PC-9 (cell line): ENCODE measurements around the gene NGB. TPM values are rescaled to one million over a fixed set of nuclear protein-coding genes. Genes with fewer than 3 reads are reported as not detected.
"Not testable (repeated sequence)": the region's sequence is repeated elsewhere in the genome, so short reads cannot be mapped to it uniquely, and the experiment has no call there.

ENCODE experiments used
- BruUV-seq: library from RNA; stranded (reverse); fragments of 400-500 nt; replicated peaks from 2 replicates; lab custom pipeline; 2021; lab: Mats Ljungman, UMichigan
- CTCF ChIA-PET: fragments of 300-600 bp; sonication (Branson Sonifier 250); formaldehyde crosslinking; loops from one replicate; lab custom pipeline; 2022; ENCODE audit warnings: antibody characterized with exemption; lab: Charles Lee
- POLR2A ChIA-PET: fragments of 300-600 bp; sonication (Branson Sonifier 250); formaldehyde crosslinking; loops from one replicate; lab custom pipeline; 2022; ENCODE audit warnings: antibody characterized with exemption; ENCODE audit not compliant: unreplicated experiment; lab: Charles Lee
- DNase-seq, 2 experiments: peaks; one replicate each; pipeline versions ENCODE4 v3.0.0 to v3.0.0-alpha.2; 2015 to 2022; ENCODE audit warnings: mixed read lengths in 1 of 2
- H2AFZ ChIP-seq: fragments of 200-600 bp; sonication (generic); 2 replicates; pipeline ENCODE4 v1.8.1; 2017; ENCODE audit warnings: antibody characterized with exemption
- H3F3A ChIP-seq: fragments of 200-600 bp; sonication (generic); 2 replicates; pipeline ENCODE4 v1.8.1; 2017; ENCODE audit warnings: antibody characterized with exemption, mild to moderate bottlenecking, low read depth; ENCODE audit not compliant: insufficient read depth
- H3K27ac ChIP-seq: fragments of 200-600 bp; sonication (generic); 2 replicates; pipeline ENCODE4 v1.6.1; 2016; ENCODE audit warnings: mixed run types
- H3K27me3 ChIP-seq: fragments of 200-600 bp; sonication (generic); 2 replicates; pipeline ENCODE4 v1.6.1; 2016; ENCODE audit warnings: low read depth, mixed run types; ENCODE audit not compliant: insufficient read depth
- H3K36me3 ChIP-seq: fragments of 200-600 bp; sonication (generic); 2 replicates; pipeline ENCODE4 v1.6.1; 2016; ENCODE audit warnings: low read depth, mixed run types
- H3K4me1 ChIP-seq: fragments of 200-600 bp; sonication (generic); replicated peaks from 2 replicates; pipeline ENCODE4 v1.6.1; 2016; ENCODE audit warnings: mixed run types; ENCODE audit not compliant: insufficient read depth
- H3K4me2 ChIP-seq: fragments of 200-600 bp; sonication (generic); 2 replicates; pipeline ENCODE4 v1.6.1; 2017; ENCODE audit warnings: mixed run types
- H3K4me3 ChIP-seq: fragments of 200-600 bp; sonication (generic); 2 replicates; pipeline ENCODE4 v1.6.1; 2016; ENCODE audit warnings: mixed run types
- H3K79me2 ChIP-seq: fragments of 200-600 bp; sonication (generic); 2 replicates; pipeline ENCODE4 v1.6.1; 2017; ENCODE audit warnings: low read depth, mixed run types
- H3K9me2 ChIP-seq: fragments of 200-600 bp; sonication (generic); 2 replicates; pipeline ENCODE4 v1.8.1; 2017; ENCODE audit warnings: mild to moderate bottlenecking; ENCODE audit not compliant: insufficient read depth
- H3K9me3 ChIP-seq: fragments of 200-600 bp; sonication (generic); 2 replicates; pipeline ENCODE4 v1.8.1; 2016; ENCODE audit warnings: low read depth; ENCODE audit not compliant: insufficient read depth
- H4K20me1 ChIP-seq: fragments of 200-600 bp; sonication (generic); 2 replicates; pipeline ENCODE4 v1.8.1; 2017; ENCODE audit not compliant: insufficient read depth
- CTCF ChIP-seq: fragments of 200-600 bp; sonication (generic); conservative IDR thresholded peaks from 2 replicates; pipeline ENCODE4 v1.6.1; 2017; ENCODE audit warnings: mixed run types, antibody characterized with exemption, mild to moderate bottlenecking, moderate library complexity
- EZH2 ChIP-seq: fragments of 200-600 bp; sonication (generic); IDR thresholded peaks from 2 replicates; pipeline ENCODE4 v1.8.0; 2017; ENCODE audit warnings: antibody characterized with exemption, low read depth
- intact Hi-C: fragments of 100-400 bp; cut with micrococcal nuclease; formaldehyde crosslinking; loops from one replicate; pipeline ENCODE4 v1.10.0; 2022; ENCODE audit not compliant: unreplicated experiment
- total RNA-seq: library from RNA; stranded (reverse); gene quantifications from 2 replicates; pipeline ENCODE4 v1.2.3, GENCODE V29; 2021

NGB gene
- total RNA-seq, 1 experiment from 2014 or later, result not detected

- H3K36me3 ChIP-seq, result peaks cover 40% of the 10 kb centered on the region
- DNase-seq, result no peak
Observed at GRCh38 chr14:77284066-77284465, 13.1 kb upstream of the NGB start.

GRCh38 chr14:77281852-77282410, 10.9 kb upstream of the NGB start:
- no TSS peak for BruUV-seq
- H3K36me3 ChIP-seq, result peaks cover 35% of the 10 kb centered on the region
- TF ChIP-seq EZH2 (no peak), CTCF (no peak)
- H3K4me1 ChIP-seq, result no peaks in the 10 kb centered on the region
- no peak overlapping the region for H3K27ac ChIP-seq
- intact Hi-C loops, result no loop called here
- H3K9me2 ChIP-seq, result no peaks in the 10 kb centered on the region
- no peaks in the 10 kb centered on the region for H4K20me1 ChIP-seq
- no peaks in the 10 kb centered on the region for H3K27me3 ChIP-seq
- ChIA-PET POLR2A (interaction anchor here (0.5 kb wide), 1 partner anchor 39 kb away, joined by 3 read pairs; the partner anchor contains the start of genes GSTZ1 and POMT2), CTCF (no interaction called here)
- H2AFZ ChIP-seq, result no peak overlapping the region
- no peaks in the 10 kb centered on the region for H3K79me2 ChIP-seq
- DNase-seq, result no peak
- H3K4me3 ChIP-seq, result no peak overlapping the region
- H3K9me3 ChIP-seq, result no peaks in the 10 kb centered on the region
- H3F3A ChIP-seq, result no peaks in the 10 kb centered on the region
- no peak overlapping the region for H3K4me2 ChIP-seq

More at GRCh38 chr14:77284066-77284465, 13.1 kb upstream of the NGB start:
- ChIA-PET CTCF (no interaction called here), POLR2A (no interaction called here)
- Histone ChIP-seq H4K20me1 (no peaks in the 10 kb centered on the region), H3K27ac (no peak overlapping the region), H3K9me2 (no peaks in the 10 kb centered on the region), H3K79me2 (no peaks in the 10 kb centered on the region), H3K9me3 (no peaks in the 10 kb centered on the region), H2AFZ (no peak overlapping the region), H3K4me3 (no peak overlapping the region), H3K4me1 (no peaks in the 10 kb centered on the region), H3K27me3 (no peaks in the 10 kb centered on the region), H3K4me2 (no peak overlapping the region), H3F3A (no peaks in the 10 kb centered on the region)
- intact Hi-C loops, result no loop called here
- BruUV-seq, result no TSS peak
- TF ChIP-seq CTCF (no peak), EZH2 (no peak)

DNA sequence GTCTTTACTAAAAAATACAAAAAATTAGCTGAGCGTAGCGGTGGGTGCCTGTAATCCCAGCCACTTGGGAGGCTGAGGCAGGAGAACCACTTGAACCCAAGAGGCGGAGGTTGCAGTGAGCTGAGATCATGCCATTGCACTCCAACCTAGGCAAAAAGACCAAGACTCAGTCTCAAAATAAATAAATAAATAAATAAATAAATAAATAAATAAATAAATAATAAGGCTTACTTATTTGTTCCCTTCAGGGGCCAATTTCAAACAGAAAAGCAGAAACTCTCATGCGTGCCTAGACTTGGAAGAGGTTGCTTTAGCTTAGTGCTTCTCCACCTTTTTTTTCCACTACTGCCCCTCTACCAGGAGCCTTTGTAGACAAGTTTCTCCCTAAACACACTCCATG, 9.9 kb upstream of the NGB start:
- H3K79me2 ChIP-seq, H4K20me1 ChIP-seq, BruUV-seq, H3K4me2 ChIP-seq, intact Hi-C loops, H3K4me3 ChIP-seq, H2AFZ ChIP-seq, H3K27me3 ChIP-seq, H3K4me1 ChIP-seq, H3F3A ChIP-seq, H3K27ac ChIP-seq, H3K9me2 ChIP-seq, H3K9me3 ChIP-seq, DNase-seq, CTCF ChIA-PET: not testable (repeated sequence)
- H3K36me3 ChIP-seq, result peaks cover 25% of the 10 kb centered on the region; the same call in 1 of the 2 replicates
- POLR2A ChIA-PET, result interaction anchor here (0.5 kb wide), 1 partner anchor 23 kb away, joined by 4 read pairs; no protein-coding TSS in a partner anchor

DNA sequence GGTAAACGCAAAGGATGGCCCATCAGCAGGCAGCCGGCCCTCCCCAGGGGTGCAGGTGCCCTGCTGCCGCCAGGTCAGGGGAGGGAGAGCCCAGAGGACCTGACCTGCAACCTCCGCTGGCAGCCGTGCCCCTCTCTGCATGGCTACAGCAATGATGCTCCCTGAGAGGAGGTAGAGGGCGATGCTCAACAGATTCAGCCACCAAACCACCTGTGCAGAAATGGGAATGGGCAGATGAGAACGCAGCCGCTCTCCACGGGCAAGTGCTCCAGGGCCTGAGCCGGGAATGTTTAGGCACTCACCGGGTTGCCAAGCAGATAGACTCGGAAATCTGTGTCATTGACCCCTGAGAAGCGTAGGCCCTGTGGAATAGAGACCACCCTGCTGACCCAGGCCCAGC, 8.7 kb upstream of the NGB start:
- no peak overlapping the region for H3K4me3 ChIP-seq
- H3K4me2 ChIP-seq, result no peak overlapping the region
- no peak overlapping the region for H3K27ac ChIP-seq
- H3K36me3 ChIP-seq, result peaks cover 19% of the 10 kb centered on the region; the same call in 1 of the 2 replicates
- no peaks in the 10 kb centered on the region for H4K20me1 ChIP-seq
- intact Hi-C loops, result no loop called here
- no peak overlapping the region for H2AFZ ChIP-seq
- no peaks in the 10 kb centered on the region for H3K4me1 ChIP-seq
- no peaks in the 10 kb centered on the region for H3K79me2 ChIP-seq
- no peaks in the 10 kb centered on the region for H3F3A ChIP-seq
- BruUV-seq, result no TSS peak
- H3K9me3 ChIP-seq, result no peaks in the 10 kb centered on the region
- no peak for TF ChIP-seq CTCF
- TF ChIP-seq EZH2, result no peak
- CTCF ChIA-PET, result no interaction called here
- POLR2A ChIA-PET, result no interaction called here
- no peaks in the 10 kb centered on the region for H3K9me2 ChIP-seq
- H3K27me3 ChIP-seq, result no peaks in the 10 kb centered on the region
- no peak for DNase-seq
